ENCODE measurements around the gene RAD51.
"Not testable (repeated sequence)": the region's sequence is repeated elsewhere in the genome, so short reads cannot be mapped to it uniquely, and the experiment has no call there.

Gene RAD51

DNA sequence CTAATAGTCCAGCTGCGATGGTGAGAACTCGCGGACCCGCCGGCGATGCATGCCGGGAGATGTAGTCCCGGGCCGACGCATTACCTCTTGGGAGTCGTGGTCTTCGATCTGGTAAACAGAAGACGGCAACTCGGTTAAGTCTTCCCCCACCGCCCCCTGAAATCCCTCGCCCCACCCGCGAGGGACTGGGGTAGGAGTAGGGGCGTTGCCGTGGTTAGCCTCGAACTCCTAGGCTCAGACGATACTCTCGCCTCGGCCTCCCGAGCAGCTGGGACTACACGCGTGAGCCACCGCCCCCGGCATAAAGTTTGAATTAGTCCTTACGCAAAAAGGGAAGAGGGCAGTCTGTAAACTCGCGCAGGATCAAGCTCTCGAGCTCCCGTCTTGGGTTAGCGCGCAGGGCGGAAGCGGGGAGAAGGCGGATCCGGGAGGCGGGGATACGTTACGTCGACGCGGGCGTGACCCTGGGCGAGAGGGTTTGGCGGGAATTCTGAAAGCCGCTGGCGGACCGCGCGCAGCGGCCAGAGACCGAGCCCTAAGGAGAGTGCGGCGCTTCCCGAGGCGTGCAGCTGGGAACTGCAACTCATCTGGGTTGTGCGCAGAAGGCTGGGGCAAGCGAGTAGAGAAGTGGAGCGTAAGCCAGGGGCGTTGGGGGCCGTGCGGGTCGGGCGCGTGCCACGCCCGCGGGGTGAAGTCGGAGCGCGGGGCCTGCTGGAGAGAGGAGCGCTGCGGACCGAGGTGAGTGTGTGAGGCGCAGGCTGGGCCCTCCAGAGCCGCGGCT is at the start of gene RAD51:
RAD51 (plus strand) TSS at position 487 of the 781 bp plus-strand sequence. CDS start 3,585 bp downstream, outside the sequence.
- DNase-seq (ENCODE audit: low read depth in 1 of 2, low spot score in 1 of 2) = peak; percentile 86 to 91

DNA sequence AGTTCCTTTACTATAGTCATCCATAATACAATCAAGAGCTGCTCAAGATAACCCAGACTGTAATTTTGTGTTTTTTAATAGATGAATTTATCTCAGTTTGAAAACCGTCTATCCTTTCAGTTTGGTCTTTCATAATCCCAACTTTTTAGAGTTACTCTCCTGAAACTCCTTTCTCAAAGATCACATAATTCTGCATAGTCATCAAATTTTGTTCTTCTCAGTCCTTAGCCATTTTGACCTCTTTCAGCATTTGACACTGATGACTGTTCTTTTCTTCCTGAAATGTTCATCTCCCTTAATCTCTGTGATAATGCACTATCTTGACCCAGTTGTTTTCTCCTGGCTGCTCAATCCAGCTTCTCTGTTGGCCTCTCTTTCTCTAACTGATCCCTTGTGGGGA is 47.5 kb upstream of the RAD51 start:
- no peak for DNase-seq (ENCODE audit: low read depth in 1 of 2, low spot score in 1 of 2)

DNA sequence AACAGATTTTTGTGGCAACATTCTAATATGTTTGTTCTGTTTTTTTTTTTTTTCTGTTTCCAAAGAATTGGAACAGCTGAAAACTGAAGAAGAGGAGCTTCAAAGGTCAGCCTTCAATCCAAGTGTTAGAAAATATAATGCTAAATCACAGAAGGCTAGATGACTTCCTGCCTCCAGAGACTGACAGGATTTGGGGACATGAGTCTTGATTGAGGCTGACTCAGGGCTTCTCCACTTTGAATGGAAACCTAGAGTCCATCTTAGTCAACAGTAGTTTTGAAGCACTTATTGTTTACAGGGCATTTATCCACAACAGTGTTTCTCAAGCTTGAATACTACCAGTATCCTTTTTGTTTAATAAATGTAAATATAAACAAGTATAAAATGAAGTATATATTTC is 44.5 kb upstream of the RAD51 start:
- DNase-seq (ENCODE audit: low read depth in 1 of 2, low spot score in 1 of 2) = no peak

DNA sequence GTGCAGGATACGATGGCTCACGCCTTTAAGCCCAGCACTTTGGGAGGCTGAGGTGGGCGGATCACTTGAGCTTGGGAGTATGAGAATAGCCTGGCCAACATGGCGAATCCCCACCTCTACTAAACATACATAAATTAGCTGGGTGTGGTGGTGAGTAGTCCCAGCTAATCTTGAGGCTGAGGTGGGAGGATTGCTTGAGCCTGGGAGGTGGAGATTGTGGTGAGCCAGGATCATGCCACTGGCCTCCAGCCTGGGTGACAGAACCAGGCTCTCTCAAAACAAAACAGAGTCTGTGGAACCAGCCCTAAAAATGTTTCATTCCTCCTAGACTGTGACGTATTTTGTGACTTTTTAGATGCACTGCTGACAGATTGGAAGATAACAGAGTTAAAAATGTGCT is 34.3 kb upstream of the RAD51 start:
- no peak for DNase-seq (ENCODE audit: low read depth in 1 of 2, low spot score in 1 of 2)

DNA sequence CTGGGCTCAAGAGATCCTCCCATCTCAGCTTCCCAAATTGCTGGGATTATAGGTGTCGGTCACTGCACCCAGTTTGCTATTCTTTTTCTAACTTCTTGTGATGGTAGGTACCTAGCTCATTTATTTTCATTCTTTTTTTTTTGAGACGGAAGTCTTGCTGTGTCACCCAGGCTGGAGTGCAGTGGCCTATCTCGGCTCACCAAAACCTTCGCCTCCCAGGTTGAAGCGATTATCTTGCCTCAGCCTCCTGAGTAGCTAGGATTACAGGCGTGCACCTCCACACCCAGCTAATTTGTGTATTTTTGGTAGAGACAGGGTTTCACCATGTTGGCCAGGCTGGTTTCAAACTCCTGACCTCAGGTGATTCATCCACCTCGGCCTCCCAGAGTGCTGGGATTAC is 30.1 kb upstream of the RAD51 start:
- no peak for DNase-seq (ENCODE audit: low read depth in 1 of 2, low spot score in 1 of 2)

DNA sequence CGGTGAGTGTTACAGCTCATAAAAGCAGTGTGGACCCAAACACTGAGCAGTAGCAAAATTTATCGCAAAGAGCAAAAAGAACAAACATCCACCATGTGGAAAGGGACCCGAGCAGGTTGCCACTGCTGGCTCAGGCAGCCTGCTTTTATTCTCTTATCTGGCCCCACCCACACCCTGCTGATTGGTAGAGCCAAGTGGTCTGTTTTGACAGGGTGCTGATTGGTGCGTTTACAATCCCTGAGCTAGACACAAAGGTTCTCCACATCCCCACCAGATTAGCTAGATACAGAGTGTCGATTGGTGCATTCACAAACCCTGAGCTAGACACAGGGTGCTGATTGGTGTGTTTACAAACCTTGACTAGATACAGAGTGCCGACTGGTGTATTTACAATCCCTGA is 18.7 kb upstream of the RAD51 start:
- DNase-seq (ENCODE audit: low read depth in 1 of 2, low spot score in 1 of 2) = not testable (repeated sequence)

DNA sequence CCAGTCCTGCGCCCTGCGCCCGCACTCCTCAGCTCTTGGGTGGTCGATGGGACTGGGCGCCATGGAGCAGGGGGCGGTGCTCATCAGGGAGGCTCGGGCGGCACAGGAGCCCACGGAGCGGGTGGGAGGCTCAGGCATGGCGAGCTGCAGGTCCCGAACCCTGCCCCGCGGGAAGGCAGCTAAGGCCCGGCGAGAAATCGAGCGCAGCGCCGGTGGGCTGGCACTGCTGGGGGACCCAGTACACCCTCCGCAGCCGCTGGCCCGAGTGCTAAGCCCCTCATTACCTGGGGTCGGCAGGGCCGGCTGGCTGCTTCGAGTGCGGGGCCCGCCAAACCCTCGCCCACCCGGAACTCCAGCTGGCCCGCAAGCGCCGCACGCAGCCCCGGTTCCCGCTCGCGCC is 18.1 kb upstream of the RAD51 start:
- DNase-seq (ENCODE audit: low read depth in 1 of 2, low spot score in 1 of 2) = not testable (repeated sequence)

DNA sequence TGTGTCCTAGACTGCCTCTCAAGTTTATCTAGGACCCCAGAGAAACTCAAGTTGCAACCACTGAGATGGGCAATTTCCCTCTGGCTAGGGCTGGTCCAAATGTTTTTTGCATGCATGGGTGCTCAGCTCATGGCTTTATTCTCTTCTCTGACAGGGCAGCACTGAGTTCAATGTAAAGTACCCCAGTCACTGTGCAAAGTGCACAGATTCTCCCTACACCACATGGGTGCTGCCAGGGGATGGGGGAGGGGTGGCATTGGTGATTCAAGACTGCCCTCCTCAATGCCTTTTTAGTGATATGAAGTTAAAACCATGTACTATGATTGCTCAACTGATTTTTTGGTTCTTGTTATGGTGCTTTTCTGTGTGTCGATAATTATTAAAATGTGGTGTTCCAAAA is 14.8 kb upstream of the RAD51 start:
- no peak for DNase-seq (ENCODE audit: low read depth in 1 of 2, low spot score in 1 of 2)

DNA sequence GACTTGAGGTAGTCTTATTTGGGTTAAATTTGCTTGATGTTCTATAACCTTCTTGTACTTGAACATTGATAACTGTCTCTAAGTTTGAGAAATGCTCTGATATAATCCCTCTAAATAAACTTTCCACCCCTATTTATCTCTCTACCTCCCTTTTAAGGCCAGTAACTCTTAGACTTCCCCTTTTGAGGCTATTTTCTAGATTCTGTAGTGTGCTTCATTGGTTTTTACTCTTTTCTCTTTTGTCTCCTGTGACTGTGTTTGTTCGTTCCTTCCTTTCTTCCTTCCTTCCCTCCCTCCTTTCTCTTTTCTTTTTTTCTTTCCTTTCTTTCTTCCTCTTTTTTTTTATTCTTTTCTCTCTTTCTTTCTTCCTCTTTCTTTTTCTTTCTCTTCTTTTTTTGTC is 14.0 kb upstream of the RAD51 start:
- DNase-seq (ENCODE audit: low read depth in 1 of 2, low spot score in 1 of 2) = not testable (repeated sequence)

DNA sequence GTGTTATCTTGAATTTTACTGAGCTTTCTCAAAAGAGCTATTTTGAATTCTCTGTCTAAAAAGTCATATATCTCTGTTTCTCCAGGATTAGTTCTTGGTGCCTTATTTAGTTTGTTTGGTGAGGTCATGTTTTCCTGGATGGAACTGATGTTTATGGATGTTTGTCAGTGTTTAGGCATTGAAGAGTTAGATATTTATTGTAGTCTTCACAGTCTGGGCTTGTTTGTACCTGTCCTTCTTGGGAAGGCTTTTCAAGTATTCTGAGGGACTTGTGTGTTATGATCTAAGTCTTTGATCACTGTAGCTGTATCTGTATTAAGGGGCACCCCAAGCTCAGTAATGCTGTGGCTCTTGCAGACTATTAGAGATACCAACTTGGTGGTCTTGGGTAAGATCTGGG is 10.6 kb upstream of the RAD51 start:
- no peak for DNase-seq (ENCODE audit: low read depth in 1 of 2, low spot score in 1 of 2)

DNA sequence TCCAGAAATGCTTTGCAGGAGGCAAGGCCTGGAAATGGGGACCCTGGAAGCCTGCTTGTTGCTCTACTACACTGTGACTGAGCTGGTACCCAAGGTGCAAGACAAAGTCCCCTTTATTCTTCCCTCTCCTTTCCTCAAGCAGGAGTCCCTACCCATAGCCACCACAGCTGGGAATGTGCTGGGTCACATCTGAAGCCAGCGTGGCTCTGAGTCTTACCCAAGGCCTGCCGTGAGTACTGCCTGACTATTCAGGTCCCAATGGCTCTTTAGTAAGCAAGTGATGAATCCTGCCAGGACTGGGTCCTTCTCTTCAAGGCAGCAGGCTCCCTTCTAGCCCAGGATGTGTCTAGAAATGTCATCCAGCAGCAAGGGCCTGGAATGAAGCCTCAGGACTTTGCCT is 9.6 kb upstream of the RAD51 start:
- no peak for DNase-seq (ENCODE audit: low read depth in 1 of 2, low spot score in 1 of 2)

DNA sequence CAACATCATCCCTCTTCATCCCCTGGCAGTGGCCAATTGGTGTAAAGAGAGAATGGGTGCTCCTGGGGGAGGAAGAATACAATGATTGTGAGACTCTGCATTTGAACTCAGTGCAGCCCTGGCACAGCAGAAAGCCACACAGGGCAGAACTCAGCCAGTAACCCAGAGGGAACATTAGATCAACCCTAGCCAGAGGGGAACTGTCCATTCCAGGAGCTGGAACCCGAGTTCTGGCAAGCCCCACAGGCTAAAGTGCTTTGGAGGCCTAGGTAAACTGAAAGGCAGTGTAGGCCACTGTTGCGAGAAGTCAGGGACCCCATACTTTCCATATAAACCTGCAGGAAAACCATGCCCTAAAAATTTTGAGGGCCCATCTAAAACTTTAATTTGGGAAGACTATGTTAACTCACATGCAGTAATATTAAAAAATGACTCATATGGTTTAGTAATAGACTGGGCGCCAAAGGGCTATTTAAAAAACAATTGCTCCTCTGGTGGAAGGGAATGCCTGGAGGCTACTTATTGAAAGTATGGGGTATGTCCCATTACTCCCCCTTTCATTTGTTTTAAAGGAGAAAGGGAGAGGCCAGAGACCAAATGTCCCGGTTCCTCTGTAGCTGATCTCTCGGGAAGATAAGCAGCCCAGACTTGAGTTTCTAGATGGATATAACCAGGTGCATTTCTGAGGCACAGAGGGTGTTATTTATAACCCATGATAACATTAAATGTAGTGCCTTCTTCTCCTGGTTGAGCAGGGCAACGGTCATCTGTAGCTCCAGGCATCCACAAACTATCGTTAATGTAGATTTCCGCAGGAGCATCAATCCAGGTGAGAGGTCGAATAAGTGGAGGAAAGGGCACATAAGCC is 5.8 kb upstream of the RAD51 start:
- DNase-seq (ENCODE audit: low read depth in 1 of 2, low spot score in 1 of 2) = no peak

DNA sequence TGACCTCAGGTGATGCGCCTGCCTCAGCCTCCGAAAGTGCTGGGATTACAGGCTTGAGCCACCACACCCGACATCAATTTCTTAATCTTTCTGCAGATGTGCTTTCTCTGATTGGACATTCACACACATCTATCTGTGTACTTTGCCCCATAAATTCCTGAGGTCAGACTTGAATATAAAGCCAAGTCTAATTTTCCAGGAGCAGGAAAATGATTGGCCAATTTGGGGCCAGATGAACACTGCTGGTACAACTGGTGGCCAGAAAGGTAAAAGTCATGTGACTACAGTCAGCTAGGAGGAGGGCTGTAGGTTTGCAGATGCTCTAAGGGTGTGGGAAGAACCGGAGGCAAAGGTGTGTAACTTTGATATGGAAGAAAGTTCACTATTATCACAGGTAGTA is 3.2 kb upstream of the RAD51 start:
- DNase-seq (ENCODE audit: low read depth in 1 of 2, low spot score in 1 of 2) = no peak

DNA sequence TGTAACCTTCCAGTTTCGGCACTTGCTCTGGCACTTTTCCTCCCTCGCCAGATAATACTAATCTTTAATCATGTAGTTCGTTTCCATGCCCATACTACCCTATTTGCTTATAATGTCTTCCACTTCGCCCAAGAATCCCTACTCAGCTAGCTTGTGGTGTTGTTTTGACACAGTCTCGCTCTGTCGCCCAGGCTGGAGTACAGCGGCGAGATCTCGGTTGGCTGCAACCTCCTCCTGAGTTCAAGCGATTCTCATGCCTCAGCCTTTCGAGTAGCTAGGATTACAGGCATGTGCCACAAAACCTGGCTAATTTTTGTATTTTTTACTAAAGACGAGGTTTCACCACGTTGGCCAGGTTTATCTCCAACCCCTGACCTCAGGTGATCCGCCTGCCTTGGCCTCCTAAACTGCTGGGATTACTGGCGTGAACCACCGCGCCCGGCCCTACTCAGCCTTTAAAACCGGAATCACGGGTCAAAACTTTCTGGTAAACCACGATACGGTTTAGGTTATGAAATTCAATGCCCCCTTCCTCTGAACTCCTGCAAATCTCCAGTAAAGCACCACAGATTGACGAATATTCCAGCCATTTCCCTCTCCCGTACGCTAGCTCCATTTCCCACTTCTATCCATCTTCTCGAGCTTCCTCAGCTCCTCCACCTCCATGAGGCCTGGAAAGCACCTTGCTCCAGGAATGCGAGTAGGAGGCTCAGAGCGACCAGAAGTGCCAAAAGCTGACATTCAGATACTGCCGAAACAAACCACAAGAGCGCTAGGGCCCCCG is 878 bp upstream of the RAD51 start:
- no peak for DNase-seq (ENCODE audit: low read depth in 1 of 2, low spot score in 1 of 2)

DNA sequence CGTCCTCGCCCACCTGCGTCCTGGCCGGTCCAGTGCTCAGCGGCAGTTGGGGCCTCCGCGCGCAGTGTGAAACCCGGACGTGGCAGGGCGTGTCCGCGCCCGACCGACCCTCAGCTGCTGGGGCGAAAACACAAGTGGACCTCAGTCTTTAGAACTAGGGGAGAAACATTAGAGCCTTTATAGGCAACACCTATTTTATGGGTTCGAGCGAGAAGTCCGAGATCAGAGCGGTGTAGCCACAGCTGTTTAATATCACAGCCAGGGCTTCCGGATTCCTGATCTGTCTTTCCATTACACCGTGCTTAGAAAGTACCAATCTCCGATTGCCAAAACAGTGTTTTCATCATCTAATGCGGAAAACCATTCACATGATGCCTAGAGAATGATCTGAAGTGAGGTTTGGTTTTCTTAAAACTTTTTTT is 506 bp downstream of the RAD51 start:
- DNase-seq (ENCODE audit: low read depth in 1 of 2, low spot score in 1 of 2) = no peak

DNA sequence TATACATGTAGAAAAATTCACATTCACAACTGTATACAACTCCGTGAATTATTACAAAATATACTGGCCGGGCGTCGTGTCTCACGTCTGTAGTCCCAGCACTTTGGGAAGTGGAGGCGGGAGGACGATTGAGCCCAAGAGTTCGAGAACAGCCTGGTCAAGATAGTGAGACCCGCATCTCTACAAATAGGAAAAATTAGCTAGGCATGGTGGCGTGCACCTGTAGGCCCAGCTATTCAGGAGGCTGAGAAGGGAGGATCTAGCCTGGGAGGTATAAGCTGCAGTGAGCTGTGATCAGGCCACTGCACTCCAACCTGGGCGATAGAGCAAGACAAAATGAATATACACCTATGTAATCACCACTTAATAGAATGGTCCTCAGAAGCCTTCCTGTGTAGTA is 1.3 kb downstream of the RAD51 start:
- no peak for DNase-seq (ENCODE audit: low read depth in 1 of 2, low spot score in 1 of 2)

DNA sequence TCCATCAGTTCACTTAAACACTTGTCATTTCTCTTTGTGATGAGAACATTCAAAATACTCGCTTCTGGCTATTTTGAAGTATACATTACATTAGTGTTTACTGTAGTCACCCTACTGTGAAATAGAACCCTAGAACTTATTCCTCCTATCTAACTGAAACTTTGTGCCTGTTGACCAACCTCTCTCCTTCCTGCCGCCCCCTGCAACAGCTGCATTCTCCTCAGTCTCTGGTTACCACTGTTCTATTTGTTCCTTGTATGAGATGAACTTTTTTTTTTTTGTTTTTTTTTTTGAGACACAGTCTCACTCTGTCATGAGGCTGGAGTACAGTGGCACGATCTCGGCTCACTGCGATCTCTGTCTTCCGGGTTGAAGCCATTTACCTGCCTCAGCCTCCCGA is 2.9 kb downstream of the RAD51 start:
- no peak for DNase-seq (ENCODE audit: low read depth in 1 of 2, low spot score in 1 of 2)

DNA sequence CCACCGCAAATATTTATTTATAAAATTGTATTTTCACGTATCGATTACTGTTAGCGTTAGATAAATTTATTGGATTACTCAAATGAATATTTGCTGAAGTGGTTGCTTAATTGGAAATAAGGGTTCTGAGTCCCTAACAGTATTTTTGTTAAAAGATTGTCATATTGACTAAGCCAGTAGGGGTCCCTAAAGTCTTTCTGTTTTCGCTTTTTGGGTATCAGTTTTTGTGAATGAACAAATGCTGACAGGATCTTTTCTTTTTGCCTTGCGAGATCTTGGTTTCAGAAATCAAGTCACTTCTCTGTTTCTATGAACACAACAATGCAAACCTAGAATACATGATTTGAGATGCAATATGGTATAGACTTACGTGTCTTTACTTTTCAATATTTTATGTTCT is 7.1 kb downstream of the RAD51 start:
- no peak for DNase-seq (ENCODE audit: low read depth in 1 of 2, low spot score in 1 of 2)

DNA sequence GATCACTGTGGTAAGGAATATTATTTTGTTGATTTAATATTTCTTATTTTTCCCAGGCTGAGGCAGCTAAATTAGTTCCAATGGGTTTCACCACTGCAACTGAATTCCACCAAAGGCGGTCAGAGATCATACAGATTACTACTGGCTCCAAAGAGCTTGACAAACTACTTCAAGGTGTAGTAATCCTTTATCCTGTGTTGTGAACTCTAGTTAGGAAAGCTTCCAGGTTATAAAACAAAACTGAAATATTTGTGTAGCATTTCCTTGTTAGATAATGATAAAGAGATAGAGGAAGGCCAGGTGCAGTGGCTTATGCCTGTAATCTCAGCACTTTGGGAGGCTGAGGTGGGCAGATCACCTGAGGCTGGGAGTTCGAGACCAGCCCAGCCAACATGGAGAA is 11.1 kb downstream of the RAD51 start:
- DNase-seq (ENCODE audit: low read depth in 1 of 2, low spot score in 1 of 2) = no peak

DNA sequence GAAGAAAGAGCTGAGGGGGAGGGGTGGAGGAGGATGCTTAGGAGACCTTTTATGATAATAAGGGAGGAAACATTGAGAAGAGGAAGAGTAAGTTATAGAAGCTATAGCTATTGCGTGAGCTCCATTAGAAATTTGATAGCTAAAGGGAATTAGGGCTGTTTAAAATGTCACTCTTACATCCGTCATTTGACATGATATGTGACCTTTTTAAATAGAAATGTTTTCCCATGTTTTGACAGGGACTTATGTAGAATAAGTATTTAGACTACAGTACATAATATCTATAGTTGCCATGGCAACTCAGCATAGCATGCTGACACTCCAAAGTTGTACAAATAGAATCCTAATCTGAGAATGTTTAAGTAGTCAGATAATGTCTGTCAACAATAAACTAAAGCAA is 19.2 kb downstream of the RAD51 start:
- DNase-seq (ENCODE audit: low read depth in 1 of 2, low spot score in 1 of 2) = no peak

DNA sequence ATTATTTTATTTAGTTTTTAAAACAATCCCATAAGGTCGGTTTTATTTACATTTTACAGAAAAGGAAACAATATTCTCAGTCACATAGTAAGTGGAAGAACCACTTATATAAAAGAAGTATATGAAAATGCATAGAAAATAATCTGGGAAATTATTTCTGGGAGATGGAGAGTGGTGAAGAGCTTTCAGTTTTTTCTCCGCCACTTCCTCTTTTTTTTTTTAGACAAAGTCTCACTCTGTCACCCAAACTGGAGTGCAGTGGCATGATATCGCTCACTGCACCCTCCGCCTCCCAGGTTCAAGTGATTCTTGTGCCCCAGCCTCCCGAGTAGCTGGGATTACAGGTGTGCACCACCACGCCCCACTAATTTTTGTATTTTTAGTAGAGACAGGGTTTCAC is 21.2 kb downstream of the RAD51 start:
- no peak for DNase-seq (ENCODE audit: low read depth in 1 of 2, low spot score in 1 of 2)

DNA sequence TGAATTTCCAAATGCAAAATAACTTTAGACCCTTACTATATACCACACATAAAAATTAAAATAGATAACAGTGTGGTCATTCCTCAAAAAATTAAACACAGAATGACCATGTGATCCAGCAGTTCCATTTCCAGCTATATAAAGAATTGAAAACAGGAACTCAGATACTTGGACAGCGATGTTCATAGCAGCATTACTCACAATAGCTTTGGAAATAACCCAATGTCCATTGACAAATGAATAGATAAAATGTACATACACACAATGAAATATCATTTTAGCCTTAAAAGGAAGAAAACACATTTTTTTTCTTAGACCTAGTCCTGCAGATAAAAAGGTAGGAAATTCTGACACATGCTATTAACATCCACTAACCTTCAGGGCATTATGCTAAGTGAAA is 26.7 kb downstream of the RAD51 start:
- DNase-seq (ENCODE audit: low read depth in 1 of 2, low spot score in 1 of 2) = no peak
